Neural cell (in vitro differentiated cells): ENCODE data around the gene PTEN. TPM values are rescaled to one million over a fixed set of nuclear protein-coding genes. Genes with fewer than 3 reads are reported as not detected.

Source experiments
- H2AFZ ChIP-seq: fragments of 200-600, 300-800 bp; sonication (generic), shearing (Covaris generic); 2 replicates; pipeline ENCODE4 v1.6.0; 2014; ENCODE audit warnings: low read depth, mild to moderate bottlenecking, antibody characterized with exemption, low read length, moderate library complexity
- H3F3A ChIP-seq: fragments of 200-600 bp; shearing (Covaris generic); 2 replicates; pipeline ENCODE4 v1.6.1; 2016; ENCODE audit warnings: mild to moderate bottlenecking, moderate library complexity, mixed read lengths, antibody characterized with exemption, low read length; ENCODE audit not compliant: insufficient read depth, poor library complexity, severe bottlenecking
- H3K27ac ChIP-seq: fragments of 200-600, 300-800 bp; sonication (generic), shearing (Covaris generic); 2 replicates; pipeline ENCODE4 v1.5.1; 2014; ENCODE audit warnings: mild to moderate bottlenecking, low read length, moderate library complexity
- H3K27me3 ChIP-seq: fragments of 300-800, 200-600 bp; sonication (generic), shearing (Covaris generic); 2 replicates; pipeline ENCODE4 v1.6.0; 2014; ENCODE audit warnings: mild to moderate bottlenecking, low read depth, low read length, moderate library complexity; ENCODE audit not compliant: insufficient read depth
- H3K36me3 ChIP-seq: fragments of 300-800, 200-600 bp; sonication (generic), shearing (Covaris generic); 2 replicates; pipeline ENCODE4 v1.5.1; 2014; ENCODE audit warnings: mild to moderate bottlenecking, antibody characterized with exemption, low read length, moderate library complexity; ENCODE audit not compliant: insufficient read depth
- H3K4me2 ChIP-seq: fragments of 300-800, 200-600 bp; sonication (generic), shearing (Covaris generic); 2 replicates; pipeline ENCODE4 v1.6.0; 2014; ENCODE audit warnings: mild to moderate bottlenecking, low read length
- H3K4me3 ChIP-seq: fragments of 300-800, 200-600 bp; sonication (generic), shearing (Covaris generic); 2 replicates; pipeline ENCODE4 v1.5.1; 2014; ENCODE audit warnings: mild to moderate bottlenecking, low read length, moderate library complexity
- H3K79me2 ChIP-seq: fragments of 200-600 bp; shearing (Covaris generic); replicated peaks from 2 replicates; pipeline ENCODE4 v1.6.0; 2014; ENCODE audit warnings: mild to moderate bottlenecking, low read length, moderate library complexity; ENCODE audit not compliant: insufficient read depth
- H3K9ac ChIP-seq: fragments of 300-800, 200-600 bp; sonication (generic), shearing (Covaris generic); 2 replicates; pipeline ENCODE4 v1.6.1; 2016; ENCODE audit warnings: mild to moderate bottlenecking, low read length, mixed read lengths
- H3K9me2 ChIP-seq: fragments of 200-600 bp; shearing (Covaris generic); 2 replicates; pipeline ENCODE4 v1.6.1; 2016; ENCODE audit warnings: mild to moderate bottlenecking, low read length, mixed read lengths; ENCODE audit not compliant: insufficient read depth
- H3K9me3 ChIP-seq: fragments of 200-600, 300-800 bp; sonication (generic), shearing (Covaris generic); 2 replicates; pipeline ENCODE4 v1.6.1; 2016; ENCODE audit warnings: mild to moderate bottlenecking, mixed run types, low read length, moderate library complexity, mixed read lengths
- H4K20me1 ChIP-seq: fragments of 200-600 bp; shearing (Covaris generic); 2 replicates; pipeline ENCODE4 v1.6.1; 2016; ENCODE audit warnings: mild to moderate bottlenecking, mixed run types; ENCODE audit not compliant: insufficient read depth
- CTCF ChIP-seq: fragments of 450-650 bp; IDR thresholded peaks from 2 replicates; pipeline ENCODE4 v1.5.1; 2014; ENCODE audit warnings: antibody characterized with exemption, mild to moderate bottlenecking, moderate library complexity; ENCODE audit not compliant: poor library complexity, severe bottlenecking
- EP300 ChIP-seq: fragments of 450-650 bp; conservative IDR thresholded peaks from 2 replicates; pipeline ENCODE4 v1.6.1; 2014; ENCODE audit warnings: antibody characterized with exemption, mild to moderate bottlenecking, moderate library complexity; ENCODE audit not compliant: poor library complexity, severe bottlenecking
- EZH2 ChIP-seq: fragments of 200-600, 300-800 bp; shearing (Covaris generic), sonication (generic); IDR thresholded peaks from 2 replicates; pipeline ENCODE4 v1.6.1; 2014; ENCODE audit warnings: antibody characterized with exemption, low read length, borderline replicate concordance, mild to moderate bottlenecking; ENCODE audit not compliant: insufficient read depth, poor library complexity, severe bottlenecking
- MXI1 ChIP-seq: fragments of 450-650 bp; conservative IDR thresholded peaks from 2 replicates; pipeline ENCODE4 v1.6.1; 2014; ENCODE audit warnings: antibody characterized with exemption, mild to moderate bottlenecking; ENCODE audit not compliant: poor library complexity, severe bottlenecking
- POLR2AphosphoS5 ChIP-seq: IDR thresholded peaks from 2 replicates; pipeline ENCODE4 v1.6.1; 2012
- RAD21 ChIP-seq: fragments of 450-650 bp; conservative IDR thresholded peaks from 2 replicates; pipeline ENCODE4 v1.6.1; 2014; ENCODE audit warnings: antibody characterized with exemption, mild to moderate bottlenecking, moderate library complexity
- SMC3 ChIP-seq: fragments of 450-650 bp; conservative IDR thresholded peaks from 2 replicates; pipeline ENCODE4 v1.6.1; 2014; ENCODE audit warnings: antibody characterized with exemption, mild to moderate bottlenecking, moderate library complexity; ENCODE audit not compliant: poor library complexity
- TAF1 ChIP-seq: IDR thresholded peaks from 2 replicates; pipeline ENCODE4 v1.6.1; 2012; ENCODE audit warnings: low read depth
- polyA plus RNA-seq: library from polyadenylated mRNA; depleted of rRNA; stranded (reverse); fragments of >200 nt; gene quantifications from 2 replicates; pipeline ENCODE4 v1.2.3, GENCODE V29; 2014
- TF ChIP-seq, protein P1 (sequence below): IDR thresholded peaks from 2 replicates; pipeline ENCODE4 v1.6.1; 2012; ENCODE audit warnings: borderline replicate concordance

Gene PTEN
- polyA plus RNA-seq, 1 donor from 2014 or later = 47.3 TPM

DNA sequence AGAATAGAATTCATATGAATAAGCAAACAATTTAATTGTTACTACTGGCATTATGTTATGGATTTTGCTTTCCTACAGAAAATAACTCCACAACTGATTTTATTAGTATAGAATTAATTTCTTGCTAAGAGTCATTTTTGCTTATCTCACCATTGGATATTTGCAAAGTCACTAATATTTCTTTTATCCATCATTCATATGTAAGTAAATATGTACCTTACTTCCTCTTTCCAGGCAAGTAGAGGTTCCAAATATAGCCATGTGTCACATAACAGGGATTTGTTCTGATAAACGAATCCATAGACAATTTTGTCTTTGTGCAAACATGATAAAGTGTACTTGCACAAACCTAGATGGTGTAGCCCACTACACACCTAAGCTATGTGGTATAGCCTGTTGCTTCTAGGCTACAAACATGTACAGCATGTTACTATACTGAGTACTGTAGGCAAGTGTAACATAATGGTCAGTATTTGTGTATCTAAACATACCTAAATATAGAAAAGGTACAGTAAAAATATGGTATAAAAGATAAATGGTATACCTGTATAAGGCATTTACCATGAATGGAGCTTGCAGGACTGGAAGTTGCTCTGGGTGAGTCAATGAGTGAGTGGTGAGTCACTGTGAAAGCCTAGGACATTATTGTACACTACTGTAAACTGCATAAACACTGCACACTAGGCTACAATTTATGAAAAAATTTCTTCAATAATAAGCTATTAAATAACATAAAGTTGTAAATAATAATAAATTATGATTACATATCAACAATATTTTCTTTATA lies 18.4 kb upstream of the PTEN start:
- no peaks in the 10 kb centered on the region for H3K9me3 ChIP-seq
- no peaks in the 10 kb centered on the region for H3K36me3 ChIP-seq
- no peak overlapping the region for H3K4me2 ChIP-seq

GRCh38 chr10:87845624-87845998 lies 17.8 kb upstream of the PTEN start:
- Histone ChIP-seq H3K4me2 (no peak overlapping the region), H3K36me3 (no peaks in the 10 kb centered on the region), H3K4me3 (no peak overlapping the region), H2AFZ (no peak overlapping the region), H3K9ac (no peak overlapping the region), H3K27me3 (no peaks in the 10 kb centered on the region), H3K9me3 (no peaks in the 10 kb centered on the region), H3K9me2 (no peaks in the 10 kb centered on the region), H3K79me2 (no peaks in the 10 kb centered on the region), H3F3A (no peaks in the 10 kb centered on the region), H3K27ac (no peak overlapping the region), H4K20me1 (no peaks in the 10 kb centered on the region)
- TF ChIP-seq MXI1 (no peak), EZH2 (no peak), CTCF (no peak), TAF1 (no peak), POLR2AphosphoS5 (no peak), RAD21 (no peak), SMC3 (no peak), EP300 (no peak)

More for the DNA sequence above, 18.4 kb upstream of the PTEN start:
- H3K9ac ChIP-seq = no peak overlapping the region
- TF ChIP-seq EZH2 (no peak), CTCF (no peak), RAD21 (no peak), TAF1 (no peak), POLR2AphosphoS5 (no peak), MXI1 (no peak), SMC3 (no peak), EP300 (no peak)
- TF ChIP-seq, protein P1, sequence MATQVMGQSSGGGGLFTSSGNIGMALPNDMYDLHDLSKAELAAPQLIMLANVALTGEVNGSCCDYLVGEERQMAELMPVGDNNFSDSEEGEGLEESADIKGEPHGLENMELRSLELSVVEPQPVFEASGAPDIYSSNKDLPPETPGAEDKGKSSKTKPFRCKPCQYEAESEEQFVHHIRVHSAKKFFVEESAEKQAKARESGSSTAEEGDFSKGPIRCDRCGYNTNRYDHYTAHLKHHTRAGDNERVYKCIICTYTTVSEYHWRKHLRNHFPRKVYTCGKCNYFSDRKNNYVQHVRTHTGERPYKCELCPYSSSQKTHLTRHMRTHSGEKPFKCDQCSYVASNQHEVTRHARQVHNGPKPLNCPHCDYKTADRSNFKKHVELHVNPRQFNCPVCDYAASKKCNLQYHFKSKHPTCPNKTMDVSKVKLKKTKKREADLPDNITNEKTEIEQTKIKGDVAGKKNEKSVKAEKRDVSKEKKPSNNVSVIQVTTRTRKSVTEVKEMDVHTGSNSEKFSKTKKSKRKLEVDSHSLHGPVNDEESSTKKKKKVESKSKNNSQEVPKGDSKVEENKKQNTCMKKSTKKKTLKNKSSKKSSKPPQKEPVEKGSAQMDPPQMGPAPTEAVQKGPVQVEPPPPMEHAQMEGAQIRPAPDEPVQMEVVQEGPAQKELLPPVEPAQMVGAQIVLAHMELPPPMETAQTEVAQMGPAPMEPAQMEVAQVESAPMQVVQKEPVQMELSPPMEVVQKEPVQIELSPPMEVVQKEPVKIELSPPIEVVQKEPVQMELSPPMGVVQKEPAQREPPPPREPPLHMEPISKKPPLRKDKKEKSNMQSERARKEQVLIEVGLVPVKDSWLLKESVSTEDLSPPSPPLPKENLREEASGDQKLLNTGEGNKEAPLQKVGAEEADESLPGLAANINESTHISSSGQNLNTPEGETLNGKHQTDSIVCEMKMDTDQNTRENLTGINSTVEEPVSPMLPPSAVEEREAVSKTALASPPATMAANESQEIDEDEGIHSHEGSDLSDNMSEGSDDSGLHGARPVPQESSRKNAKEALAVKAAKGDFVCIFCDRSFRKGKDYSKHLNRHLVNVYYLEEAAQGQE = no peak
- H4K20me1 ChIP-seq = no peaks in the 10 kb centered on the region
- H3K4me3 ChIP-seq = no peak overlapping the region
- no peaks in the 10 kb centered on the region for H3K9me2 ChIP-seq
- no peaks in the 10 kb centered on the region for H3F3A ChIP-seq
- no peaks in the 10 kb centered on the region for H3K79me2 ChIP-seq
- H3K27ac ChIP-seq = no peak overlapping the region
- H2AFZ ChIP-seq = no peak overlapping the region
- no peaks in the 10 kb centered on the region for H3K27me3 ChIP-seq
